Ovary (tissue), 3 donors: ENCODE data around the gene LRMDA.

Experiments used
- EP300 ChIP-seq: sonication (generic); formaldehyde crosslinking; IDR thresholded peaks from one replicate; pipeline ENCODE4 v1.6.1; 2017; ENCODE audit warnings: antibody characterized with exemption
- POLR2A ChIP-seq: fragments of 450-650 bp; IDR thresholded peaks from one replicate; pipeline ENCODE4 v1.6.1; 2017; ENCODE audit warnings: antibody characterized with exemption, mild to moderate bottlenecking, moderate library complexity
- TF ChIP-seq, protein P1 (sequence below), 3 donors: fragments of 450-650 bp in 2 of 3; fragments of 200-600 bp in 1 of 3; IDR thresholded peaks; one replicate each; pipeline versions ENCODE4 v1.5.1 to v1.8.0; 2016 to 2022; ENCODE audit warnings: antibody characterized with exemption in 3 of 3, mild to moderate bottlenecking in 1 of 3
- donor health status: DM: no; HTN: no; CAD: no.

DNA sequence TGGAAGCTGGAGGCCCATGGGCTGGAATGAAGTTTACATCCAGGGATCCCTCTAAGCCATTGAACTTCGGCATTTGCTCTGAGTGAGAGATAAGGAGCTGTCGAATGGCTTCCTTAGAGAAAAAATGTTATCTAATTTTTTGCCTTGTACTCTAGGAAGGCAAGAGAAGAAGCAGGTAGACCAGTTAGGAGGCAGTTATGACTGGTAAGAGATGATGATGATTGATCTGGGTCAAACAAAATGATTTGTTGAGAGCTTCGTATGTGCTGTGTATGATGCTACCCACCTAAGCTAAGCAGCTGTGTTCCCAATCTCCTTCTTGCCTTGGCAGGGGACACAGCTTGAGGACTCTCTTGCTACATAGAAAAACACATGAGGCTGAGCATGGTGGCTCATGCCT, 370.2 kb downstream of the LRMDA start:
- TF ChIP-seq POLR2A (no peak), EP300 (no peak)
- TF ChIP-seq, protein P1, sequence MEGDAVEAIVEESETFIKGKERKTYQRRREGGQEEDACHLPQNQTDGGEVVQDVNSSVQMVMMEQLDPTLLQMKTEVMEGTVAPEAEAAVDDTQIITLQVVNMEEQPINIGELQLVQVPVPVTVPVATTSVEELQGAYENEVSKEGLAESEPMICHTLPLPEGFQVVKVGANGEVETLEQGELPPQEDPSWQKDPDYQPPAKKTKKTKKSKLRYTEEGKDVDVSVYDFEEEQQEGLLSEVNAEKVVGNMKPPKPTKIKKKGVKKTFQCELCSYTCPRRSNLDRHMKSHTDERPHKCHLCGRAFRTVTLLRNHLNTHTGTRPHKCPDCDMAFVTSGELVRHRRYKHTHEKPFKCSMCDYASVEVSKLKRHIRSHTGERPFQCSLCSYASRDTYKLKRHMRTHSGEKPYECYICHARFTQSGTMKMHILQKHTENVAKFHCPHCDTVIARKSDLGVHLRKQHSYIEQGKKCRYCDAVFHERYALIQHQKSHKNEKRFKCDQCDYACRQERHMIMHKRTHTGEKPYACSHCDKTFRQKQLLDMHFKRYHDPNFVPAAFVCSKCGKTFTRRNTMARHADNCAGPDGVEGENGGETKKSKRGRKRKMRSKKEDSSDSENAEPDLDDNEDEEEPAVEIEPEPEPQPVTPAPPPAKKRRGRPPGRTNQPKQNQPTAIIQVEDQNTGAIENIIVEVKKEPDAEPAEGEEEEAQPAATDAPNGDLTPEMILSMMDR (IDR thresholded peaks at IDR 0.05), result no peak
